ENCODE results near the gene FAM111A. TPM values are rescaled to one million over a fixed set of nuclear protein-coding genes. Genes with fewer than 3 reads are reported as not detected.
A peak's percentile ranks its signal among the peaks of the same experiment; 100 is the strongest.

The FAM111A gene
- total RNA-seq, 1 donor from 2014 or later, result 28.4 TPM

DNA sequence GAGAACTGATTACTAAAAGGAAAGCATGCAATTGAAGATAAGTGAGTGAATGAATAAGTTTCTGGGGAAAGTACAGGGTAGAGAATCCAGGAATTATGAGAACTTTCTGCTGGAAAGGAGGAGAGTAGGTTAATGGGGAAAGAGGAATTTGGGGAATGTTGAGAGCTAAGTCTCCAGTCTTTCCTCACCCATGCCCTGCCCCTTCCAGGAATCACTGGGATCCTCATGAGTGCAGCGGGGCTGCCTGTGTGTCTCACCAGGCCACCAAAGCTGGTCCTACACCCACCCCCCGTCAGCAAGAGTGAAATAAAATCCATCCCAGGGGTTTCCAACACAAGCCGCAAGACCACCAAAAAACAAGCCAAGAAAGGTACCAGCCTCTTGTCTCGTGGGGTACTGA, 46.3 kb downstream of the FAM111A start:
- H3K27me3 Mint-ChIP-seq, result no peaks in the 10 kb centered on the region
- peaks cover 33% of the 10 kb centered on the region for H3K4me1 Mint-ChIP-seq (ENCODE audit: unreplicated experiment)
- H3K4me3 Mint-ChIP-seq, result no peak overlapping the region
- DNase-seq (ENCODE audit: extremely low spot score, unreplicated experiment), result no peak
- H3K9me3 Mint-ChIP-seq, result no peaks in the 10 kb centered on the region
- H3K27ac Mint-ChIP-seq, result peak overlapping the region; percentile 53
- TF ChIP-seq, protein P1, sequence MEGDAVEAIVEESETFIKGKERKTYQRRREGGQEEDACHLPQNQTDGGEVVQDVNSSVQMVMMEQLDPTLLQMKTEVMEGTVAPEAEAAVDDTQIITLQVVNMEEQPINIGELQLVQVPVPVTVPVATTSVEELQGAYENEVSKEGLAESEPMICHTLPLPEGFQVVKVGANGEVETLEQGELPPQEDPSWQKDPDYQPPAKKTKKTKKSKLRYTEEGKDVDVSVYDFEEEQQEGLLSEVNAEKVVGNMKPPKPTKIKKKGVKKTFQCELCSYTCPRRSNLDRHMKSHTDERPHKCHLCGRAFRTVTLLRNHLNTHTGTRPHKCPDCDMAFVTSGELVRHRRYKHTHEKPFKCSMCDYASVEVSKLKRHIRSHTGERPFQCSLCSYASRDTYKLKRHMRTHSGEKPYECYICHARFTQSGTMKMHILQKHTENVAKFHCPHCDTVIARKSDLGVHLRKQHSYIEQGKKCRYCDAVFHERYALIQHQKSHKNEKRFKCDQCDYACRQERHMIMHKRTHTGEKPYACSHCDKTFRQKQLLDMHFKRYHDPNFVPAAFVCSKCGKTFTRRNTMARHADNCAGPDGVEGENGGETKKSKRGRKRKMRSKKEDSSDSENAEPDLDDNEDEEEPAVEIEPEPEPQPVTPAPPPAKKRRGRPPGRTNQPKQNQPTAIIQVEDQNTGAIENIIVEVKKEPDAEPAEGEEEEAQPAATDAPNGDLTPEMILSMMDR (conservative IDR thresholded peaks at IDR 0.05), result no peak
- H3K36me3 Mint-ChIP-seq, result peaks cover 43% of the 10 kb centered on the region

DNA sequence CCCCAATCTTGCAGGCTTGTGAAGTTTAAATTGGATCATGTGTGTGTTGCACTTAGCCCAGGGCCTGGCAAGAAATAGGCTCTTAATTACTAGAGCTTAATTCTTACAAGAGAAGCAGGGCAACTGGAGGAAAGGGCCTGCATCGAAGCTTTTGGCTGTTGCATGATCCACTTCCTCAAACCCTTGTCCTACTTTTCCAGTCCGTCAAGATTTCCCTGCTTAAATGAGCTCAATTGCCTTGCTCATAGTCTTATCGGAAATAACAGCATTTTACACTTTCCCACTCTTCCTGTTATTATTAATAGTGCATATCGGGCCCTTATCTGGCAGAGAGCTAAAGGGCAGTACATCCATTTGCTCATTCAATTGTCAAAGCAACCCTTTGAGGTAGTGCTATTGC, 47.3 kb downstream of the FAM111A start:
- Mint-ChIP-seq H3K4me3 (no peak overlapping the region), H3K36me3 (peaks cover 49% of the 10 kb centered on the region), H3K27ac (peak overlapping the region; percentile 66), H3K27me3 (no peaks in the 10 kb centered on the region), H3K9me3 (no peaks in the 10 kb centered on the region), H3K4me1 (ENCODE audit: unreplicated experiment) (peaks cover 23% of the 10 kb centered on the region)
- TF ChIP-seq, protein P1 (conservative IDR thresholded peaks at IDR 0.05), result no peak
- DNase-seq (ENCODE audit: extremely low spot score, unreplicated experiment), result no peak

DNA sequence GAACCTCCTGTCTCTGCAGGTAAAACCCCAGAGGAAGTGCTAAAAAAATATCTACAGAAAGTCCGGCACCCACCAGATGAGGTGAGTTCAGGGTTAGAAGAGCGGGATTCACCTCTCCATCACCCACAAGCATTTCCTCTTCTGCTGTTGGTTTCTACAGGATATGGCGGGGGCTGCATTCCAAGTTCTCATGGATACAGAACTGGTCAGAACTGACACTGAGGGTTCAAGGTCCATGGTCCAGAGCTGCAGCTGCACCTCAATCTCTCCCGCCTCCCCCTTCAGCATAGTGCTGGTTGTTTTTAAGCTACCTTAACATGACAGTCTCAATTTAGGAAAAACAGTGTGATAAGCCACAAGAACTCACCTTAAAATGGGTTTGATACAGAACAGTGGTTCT, 48.4 kb downstream of the FAM111A start:
- no peaks in the 10 kb centered on the region for H3K27me3 Mint-ChIP-seq
- H3K36me3 Mint-ChIP-seq, result peaks cover 57% of the 10 kb centered on the region
- no peak for DNase-seq (ENCODE audit: extremely low spot score, unreplicated experiment)
- H3K9me3 Mint-ChIP-seq, result no peaks in the 10 kb centered on the region
- TF ChIP-seq, protein P1 (conservative IDR thresholded peaks at IDR 0.05), result no peak
- no peak overlapping the region for H3K27ac Mint-ChIP-seq
- H3K4me3 Mint-ChIP-seq, result no peak overlapping the region
- peaks cover 12% of the 10 kb centered on the region for H3K4me1 Mint-ChIP-seq (ENCODE audit: unreplicated experiment)

DNA sequence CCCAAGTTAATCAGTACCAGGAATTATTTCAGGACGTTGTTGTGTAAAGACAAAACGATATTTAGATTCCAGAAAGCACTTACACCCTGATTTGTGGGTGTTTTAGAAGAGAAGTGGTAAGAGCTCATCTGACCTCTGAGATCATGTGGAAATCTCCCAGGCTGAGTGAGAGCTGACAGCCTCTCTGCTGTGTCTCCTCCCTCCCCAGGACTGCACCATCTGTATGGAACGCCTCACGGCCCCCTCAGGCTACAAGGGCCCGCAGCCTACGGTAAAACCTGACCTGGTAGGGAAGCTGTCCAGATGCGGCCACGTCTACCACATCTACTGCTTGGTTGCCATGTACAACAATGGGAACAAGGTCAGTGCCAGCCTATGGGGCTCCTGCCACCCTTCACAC, 49.2 kb downstream of the FAM111A start:
- H3K27me3 Mint-ChIP-seq, result no peaks in the 10 kb centered on the region
- H3K27ac Mint-ChIP-seq, result no peak overlapping the region
- H3K9me3 Mint-ChIP-seq, result no peaks in the 10 kb centered on the region
- H3K4me3 Mint-ChIP-seq, result no peak overlapping the region
- TF ChIP-seq, protein P1 (conservative IDR thresholded peaks at IDR 0.05), result no peak
- peaks cover 57% of the 10 kb centered on the region for H3K36me3 Mint-ChIP-seq
- no peak for DNase-seq (ENCODE audit: extremely low spot score, unreplicated experiment)
- H3K4me1 Mint-ChIP-seq (ENCODE audit: unreplicated experiment), result peaks cover 5% of the 10 kb centered on the region

DNA sequence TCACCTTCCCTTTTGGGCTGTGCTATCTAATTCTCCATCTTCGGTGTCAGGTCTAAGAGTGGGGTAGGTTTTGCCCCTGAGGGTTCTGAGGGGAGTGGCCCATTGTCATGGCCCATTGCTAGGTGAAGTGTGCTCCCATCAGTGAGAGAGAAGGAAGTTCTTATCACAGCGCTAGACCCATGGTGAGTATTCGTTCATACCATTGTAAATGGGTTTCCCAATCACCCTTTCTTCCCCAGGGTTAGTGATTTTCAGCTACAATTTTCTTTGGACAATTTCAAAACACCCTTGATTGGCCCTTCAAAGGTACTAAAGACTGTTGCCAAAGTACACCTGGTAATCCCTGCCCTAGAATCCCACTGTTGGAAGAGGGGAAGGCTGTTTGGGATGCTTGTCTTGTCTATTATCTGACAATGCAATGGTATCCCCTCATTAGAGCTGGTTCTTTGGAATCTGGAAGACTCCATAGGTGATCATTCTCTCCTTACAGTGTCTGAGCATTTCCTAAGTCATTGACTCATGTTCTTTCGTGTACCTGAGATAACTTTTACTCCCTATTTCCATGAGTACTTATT, 49.9 kb downstream of the FAM111A start:
- Mint-ChIP-seq H3K27me3 (no peaks in the 10 kb centered on the region), H3K4me3 (no peak overlapping the region), H3K36me3 (peaks cover 64% of the 10 kb centered on the region), H3K9me3 (no peaks in the 10 kb centered on the region), H3K27ac (no peak overlapping the region), H3K4me1 (ENCODE audit: unreplicated experiment) (no peaks in the 10 kb centered on the region)
- DNase-seq (ENCODE audit: extremely low spot score, unreplicated experiment), result no peak
- TF ChIP-seq, protein P1 (conservative IDR thresholded peaks at IDR 0.05), result no peak
